GM23338 (cell line): Measurements from ENCODE around the gene ZBED5. TPM values are rescaled to one million over a fixed set of nuclear protein-coding genes. Genes with fewer than 3 reads are reported as not detected.

ENCODE experiments used
- ATAC-seq: fragments of 200-7000 bp; cut with Tn5 transposase; 3 replicates; pipeline ENCODE4 v1.9.1; 2020
- DNase-seq: peaks from one replicate; pipeline ENCODE4 v3.0.0-alpha.2; 2015; ENCODE audit warnings: low spot score
- H2AFZ ChIP-seq: fragments of 200-600 bp; sonication (generic); 2 replicates; pipeline ENCODE4 v1.8.0; 2016; ENCODE audit warnings: antibody characterized with exemption, mild to moderate bottlenecking, moderate library complexity
- H3F3A ChIP-seq: fragments of 200-600 bp; sonication (generic); replicated peaks from 2 replicates; pipeline ENCODE4 v1.8.0; 2017; ENCODE audit warnings: antibody characterized with exemption, mixed run types, low read depth
- H3K27ac ChIP-seq: fragments of 200-600 bp; sonication (generic); 2 replicates; pipeline ENCODE4 v1.6.1; 2016; ENCODE audit warnings: low read depth
- H3K27me3 ChIP-seq: fragments of 200-600 bp; sonication (generic); 2 replicates; pipeline ENCODE4 v1.8.0; 2016; ENCODE audit warnings: mild to moderate bottlenecking, mixed run types, moderate library complexity; ENCODE audit not compliant: insufficient read depth
- H3K36me3 ChIP-seq: fragments of 200-600 bp; sonication (generic); 2 replicates; pipeline ENCODE4 v1.8.0; 2016; ENCODE audit warnings: mild to moderate bottlenecking; ENCODE audit not compliant: insufficient read depth
- H3K4me1 ChIP-seq: fragments of 200-600 bp; sonication (generic); 2 replicates; pipeline ENCODE4 v1.8.0; 2016; ENCODE audit warnings: mild to moderate bottlenecking, moderate library complexity; ENCODE audit not compliant: insufficient read depth
- H3K4me2 ChIP-seq: fragments of 200-600 bp; sonication (generic); 2 replicates; pipeline ENCODE4 v1.7.1; 2017; ENCODE audit warnings: mixed run types
- H3K4me3 ChIP-seq: fragments of 200-600 bp; sonication (generic); 2 replicates; pipeline ENCODE4 v1.6.1; 2016; ENCODE audit warnings: mixed run types
- H3K79me2 ChIP-seq: fragments of 200-600 bp; sonication (generic); replicated peaks from 2 replicates; pipeline ENCODE4 v1.8.0; 2017; ENCODE audit warnings: mild to moderate bottlenecking; ENCODE audit not compliant: insufficient read depth
- H3K9me2 ChIP-seq: fragments of 200-600 bp; sonication (generic); 2 replicates; pipeline ENCODE4 v1.8.0; 2017; ENCODE audit not compliant: insufficient read depth
- H4K20me1 ChIP-seq: fragments of 200-600 bp; sonication (generic); replicated peaks from 2 replicates; pipeline ENCODE4 v1.8.0; 2017; ENCODE audit warnings: mild to moderate bottlenecking; ENCODE audit not compliant: insufficient read depth
- H3K27ac Mint-ChIP-seq: 2 replicates; pipeline ENCODE4 v1.8.0; 2020; ENCODE audit warnings: inconsistent platforms, mild to moderate bottlenecking, moderate library complexity, mixed read lengths
- H3K27me3 Mint-ChIP-seq: 3 replicates; pipeline ENCODE4 v1.8.0; 2022; ENCODE audit warnings: low read depth, mild to moderate bottlenecking, moderate library complexity, mixed read lengths, inconsistent platforms; ENCODE audit not compliant: insufficient read depth, poor library complexity
- H3K36me3 Mint-ChIP-seq: 3 replicates; pipeline ENCODE4 v1.8.0; 2021; ENCODE audit warnings: low read depth, mild to moderate bottlenecking, inconsistent platforms, moderate library complexity, mixed read lengths
- H3K4me1 Mint-ChIP-seq: 3 replicates; pipeline ENCODE4 v1.8.0; 2020; ENCODE audit warnings: mild to moderate bottlenecking, inconsistent platforms, mixed read lengths
- H3K4me3 Mint-ChIP-seq: 3 replicates; pipeline ENCODE4 v1.8.0; 2021; ENCODE audit warnings: moderate library complexity, mild to moderate bottlenecking, inconsistent platforms, mixed read lengths
- H3K9me3 Mint-ChIP-seq: 3 replicates; pipeline ENCODE4 v1.8.0; 2020; ENCODE audit warnings: moderate library complexity, mild to moderate bottlenecking, inconsistent platforms, mixed read lengths
- CREB1 ChIP-seq: fragments of 250-450 bp; sonication (Bioruptor Pico); IDR thresholded peaks from 2 replicates; pipeline ENCODE4 v1.5.0; 2020; ENCODE audit warnings: low read depth, mild to moderate bottlenecking, moderate library complexity
- CTCF ChIP-seq, 2 experiments: fragments of 200-600 bp in 1 of 2; sonication (generic) in 1 of 2; conservative IDR thresholded peaks; 2 replicates each; pipeline versions ENCODE4 v1.5.1 to v1.6.1; 2016 to 2017; ENCODE audit warnings: antibody characterized with exemption in 2 of 2, low read depth in 2 of 2, mild to moderate bottlenecking in 2 of 2, moderate library complexity in 1 of 2
- EZH2phosphoT487 ChIP-seq: fragments of 200-600 bp; sonication (generic); IDR thresholded peaks from one replicate; pipeline ENCODE4 v1.8.1; 2018; ENCODE audit warnings: antibody characterized with exemption; ENCODE audit not compliant: unreplicated experiment
- JUNB ChIP-seq: IDR thresholded peaks from one replicate; pipeline ENCODE4 v1.6.1; 2016; ENCODE audit warnings: antibody characterized with exemption; ENCODE audit not compliant: unreplicated experiment
- NANOG ChIP-seq: IDR thresholded peaks from 2 replicates; pipeline ENCODE4 v1.6.1; 2016; ENCODE audit warnings: antibody characterized with exemption, borderline replicate concordance
- POLR2AphosphoS5 ChIP-seq: IDR thresholded peaks from 2 replicates; pipeline ENCODE4 v1.6.1; 2016; ENCODE audit warnings: antibody characterized with exemption, low read depth
- REST ChIP-seq: IDR thresholded peaks from one replicate; pipeline ENCODE4 v1.6.1; 2018; ENCODE audit warnings: antibody characterized with exemption; ENCODE audit not compliant: unreplicated experiment
- STAT1 ChIP-seq: IDR thresholded peaks from one replicate; pipeline ENCODE4 v1.6.1; 2016; ENCODE audit warnings: antibody characterized with exemption; ENCODE audit not compliant: unreplicated experiment
- ZNF114 ChIP-seq: fragments of 250-450 bp; sonication (Bioruptor Pico); IDR thresholded peaks from 2 replicates; pipeline ENCODE4 v1.5.0; 2020; ENCODE audit warnings: mild to moderate bottlenecking, moderate library complexity
- polyA plus RNA-seq: library from polyadenylated mRNA; unstranded; fragments of >200 nt; fragmentation: Nextera tagmentation; extraction: Ambion mirVana; gene quantifications from 2 replicates; pipeline ENCODE4 v1.2.1, GENCODE V29; 2016
- total RNA-seq: library from RNA; depleted of rRNA; stranded (reverse); fragments of >200 nt; shearing (Covaris generic); gene quantifications from 2 replicates; pipeline ENCODE4 v1.2.3, GENCODE V29; 2014
- TF ChIP-seq, protein P1 (sequence below): fragments of 250-450 bp; sonication (Bioruptor Pico); IDR thresholded peaks from 2 replicates; pipeline ENCODE4 v1.5.0; 2020; ENCODE audit warnings: mild to moderate bottlenecking, moderate library complexity

ZBED5 gene
- total and polyA plus RNA-seq, 2 experiments from 2014 or later, result 54.1 to 56.3 TPM

DNA sequence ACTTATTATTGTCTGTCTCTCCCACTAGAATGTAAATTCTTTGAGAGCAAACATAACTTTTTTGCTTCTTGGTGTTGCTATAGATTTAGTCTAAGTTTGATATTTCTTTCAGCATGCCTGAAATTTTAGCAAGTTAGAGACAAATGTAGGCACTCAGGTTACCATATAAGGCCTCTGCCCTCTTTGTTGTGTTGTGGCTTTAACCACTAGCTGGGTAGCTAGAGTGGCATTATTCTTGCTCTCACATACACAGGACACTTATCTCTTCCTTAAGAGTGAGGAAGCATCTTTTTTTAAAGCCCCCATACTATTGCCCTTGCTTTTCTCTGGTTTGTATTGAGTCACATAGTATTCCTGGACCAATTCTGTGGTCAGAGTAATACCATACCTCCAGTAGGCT lies 11.2 kb downstream of the ZBED5 start (continued):
- no peak for TF ChIP-seq REST

GRCh38 chr11:10845589-10845988 lies 12.3 kb downstream of the ZBED5 start:
- H3K27ac Mint-ChIP-seq, result no peak overlapping the region
- Histone ChIP-seq H3K27ac (no peak overlapping the region), H3K4me3 (no peak overlapping the region), H3K27me3 (no peaks in the 10 kb centered on the region), H3K4me1 (no peaks in the 10 kb centered on the region; the same call in 1 of the 2 replicates), H3K36me3 (no peaks in the 10 kb centered on the region), H3F3A (no peaks in the 10 kb centered on the region), H3K79me2 (no peaks in the 10 kb centered on the region), H2AFZ (no peak overlapping the region), H3K9me2 (no peaks in the 10 kb centered on the region), H4K20me1 (0 out of 2 replicates have a peak, but pooled peaks cover 6% of the 10 kb centered on the region), H3K4me2 (no peak overlapping the region)
- no peak for DNase-seq
- ATAC-seq, result no peak
- no peak overlapping the region for H3K4me3 Mint-ChIP-seq
- H3K36me3 Mint-ChIP-seq, result no peaks in the 10 kb centered on the region
- H3K9me3 Mint-ChIP-seq, result no peaks in the 10 kb centered on the region
- H3K4me1 Mint-ChIP-seq, result peaks cover 6% of the 10 kb centered on the region
- peaks cover 2% of the 10 kb centered on the region for H3K27me3 Mint-ChIP-seq
- TF ChIP-seq STAT1 (no peak), CREB1 (CRISPR knock-in tag) (no peak), POLR2AphosphoS5 (no peak), CTCF (conservative IDR thresholded peaks at IDR 0.05; ENCODE audit: low read depth in 2 of 2) (no peak), JUNB (no peak), EZH2phosphoT487 (no peak), NANOG (no peak), ZNF114 (no peak), REST (no peak)
- TF ChIP-seq, protein P1, sequence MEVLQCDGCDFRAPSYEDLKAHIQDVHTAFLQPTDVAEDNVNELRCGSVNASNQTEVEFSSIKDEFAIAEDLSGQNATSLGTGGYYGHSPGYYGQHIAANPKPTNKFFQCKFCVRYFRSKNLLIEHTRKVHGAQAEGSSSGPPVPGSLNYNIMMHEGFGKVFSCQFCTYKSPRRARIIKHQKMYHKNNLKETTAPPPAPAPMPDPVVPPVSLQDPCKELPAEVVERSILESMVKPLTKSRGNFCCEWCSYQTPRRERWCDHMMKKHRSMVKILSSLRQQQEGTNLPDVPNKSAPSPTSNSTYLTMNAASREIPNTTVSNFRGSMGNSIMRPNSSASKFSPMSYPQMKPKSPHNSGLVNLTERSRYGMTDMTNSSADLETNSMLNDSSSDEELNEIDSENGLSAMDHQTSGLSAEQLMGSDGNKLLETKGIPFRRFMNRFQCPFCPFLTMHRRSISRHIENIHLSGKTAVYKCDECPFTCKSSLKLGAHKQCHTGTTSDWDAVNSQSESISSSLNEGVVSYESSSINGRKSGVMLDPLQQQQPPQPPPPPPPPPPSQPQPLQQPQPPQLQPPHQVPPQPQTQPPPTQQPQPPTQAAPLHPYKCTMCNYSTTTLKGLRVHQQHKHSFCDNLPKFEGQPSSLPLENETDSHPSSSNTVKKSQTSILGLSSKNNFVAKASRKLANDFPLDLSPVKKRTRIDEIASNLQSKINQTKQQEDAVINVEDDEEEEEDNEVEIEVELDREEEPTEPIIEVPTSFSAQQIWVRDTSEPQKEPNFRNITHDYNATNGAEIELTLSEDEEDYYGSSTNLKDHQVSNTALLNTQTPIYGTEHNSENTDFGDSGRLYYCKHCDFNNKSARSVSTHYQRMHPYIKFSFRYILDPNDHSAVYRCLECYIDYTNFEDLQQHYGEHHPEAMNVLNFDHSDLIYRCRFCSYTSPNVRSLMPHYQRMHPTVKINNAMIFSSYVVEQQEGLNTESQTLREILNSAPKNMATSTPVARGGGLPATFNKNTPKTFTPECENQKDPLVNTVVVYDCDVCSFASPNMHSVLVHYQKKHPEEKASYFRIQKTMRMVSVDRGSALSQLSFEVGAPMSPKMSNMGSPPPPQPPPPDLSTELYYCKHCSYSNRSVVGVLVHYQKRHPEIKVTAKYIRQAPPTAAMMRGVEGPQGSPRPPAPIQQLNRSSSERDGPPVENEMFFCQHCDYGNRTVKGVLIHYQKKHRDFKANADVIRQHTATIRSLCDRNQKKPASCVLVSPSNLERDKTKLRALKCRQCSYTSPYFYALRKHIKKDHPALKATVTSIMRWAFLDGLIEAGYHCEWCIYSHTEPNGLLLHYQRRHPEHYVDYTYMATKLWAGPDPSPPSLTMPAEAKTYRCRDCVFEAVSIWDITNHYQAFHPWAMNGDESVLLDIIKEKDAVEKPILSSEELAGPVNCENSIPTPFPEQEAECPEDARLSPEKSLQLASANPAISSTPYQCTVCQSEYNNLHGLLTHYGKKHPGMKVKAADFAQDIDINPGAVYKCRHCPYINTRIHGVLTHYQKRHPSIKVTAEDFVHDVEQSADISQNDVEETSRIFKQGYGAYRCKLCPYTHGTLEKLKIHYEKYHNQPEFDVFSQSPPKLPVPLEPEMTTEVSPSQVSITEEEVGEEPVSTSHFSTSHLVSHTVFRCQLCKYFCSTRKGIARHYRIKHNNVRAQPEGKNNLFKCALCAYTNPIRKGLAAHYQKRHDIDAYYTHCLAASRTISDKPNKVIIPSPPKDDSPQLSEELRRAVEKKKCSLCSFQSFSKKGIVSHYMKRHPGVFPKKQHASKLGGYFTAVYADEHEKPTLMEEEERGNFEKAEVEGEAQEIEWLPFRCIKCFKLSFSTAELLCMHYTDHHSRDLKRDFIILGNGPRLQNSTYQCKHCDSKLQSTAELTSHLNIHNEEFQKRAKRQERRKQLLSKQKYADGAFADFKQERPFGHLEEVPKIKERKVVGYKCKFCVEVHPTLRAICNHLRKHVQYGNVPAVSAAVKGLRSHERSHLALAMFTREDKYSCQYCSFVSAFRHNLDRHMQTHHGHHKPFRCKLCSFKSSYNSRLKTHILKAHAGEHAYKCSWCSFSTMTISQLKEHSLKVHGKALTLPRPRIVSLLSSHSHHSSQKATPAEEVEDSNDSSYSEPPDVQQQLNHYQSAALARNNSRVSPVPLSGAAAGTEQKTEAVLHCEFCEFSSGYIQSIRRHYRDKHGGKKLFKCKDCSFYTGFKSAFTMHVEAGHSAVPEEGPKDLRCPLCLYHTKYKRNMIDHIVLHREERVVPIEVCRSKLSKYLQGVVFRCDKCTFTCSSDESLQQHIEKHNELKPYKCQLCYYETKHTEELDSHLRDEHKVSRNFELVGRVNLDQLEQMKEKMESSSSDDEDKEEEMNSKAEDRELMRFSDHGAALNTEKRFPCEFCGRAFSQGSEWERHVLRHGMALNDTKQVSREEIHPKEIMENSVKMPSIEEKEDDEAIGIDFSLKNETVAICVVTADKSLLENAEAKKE (CRISPR knock-in tag), result no peak
